WTC11 (cell line): ENCODE results near the gene MAPK11. TPM values are rescaled to one million over a fixed set of nuclear protein-coding genes. Genes with fewer than 3 reads are reported as not detected.

Experiments used
- ATAC-seq: fragments of 200-7000 bp; cut with Tn5 transposase; 2 replicates; pipeline ENCODE4 v1.10.0; 2021; ENCODE audit warnings: mild to moderate bottlenecking, moderate library complexity
- CTCF ChIA-PET: fragments of 300-600 bp; sonication (Branson Sonifier 250); formaldehyde crosslinking; loops from one replicate; lab custom pipeline; 2021; ENCODE audit warnings: antibody characterized with exemption; lab: Charles Lee
- POLR2A ChIA-PET: fragments of 350-600 bp; sonication (Branson Sonifier 250); formaldehyde crosslinking; loops from one replicate; lab custom pipeline; 2021; ENCODE audit warnings: antibody characterized with exemption; lab: Charles Lee
- DNase-seq: peaks from one replicate; pipeline ENCODE4 v3.0.0; 2021; ENCODE audit warnings: low spot score
- H3K27ac Mint-ChIP-seq: 2 replicates; pipeline ENCODE4 v1.8.0; 2021; ENCODE audit warnings: mixed read lengths
- H3K27me3 Mint-ChIP-seq: 2 replicates; pipeline ENCODE4 v1.8.0; 2021; ENCODE audit warnings: low read depth, mild to moderate bottlenecking, moderate library complexity, mixed read lengths
- H3K36me3 Mint-ChIP-seq: 2 replicates; pipeline ENCODE4 v1.8.0; 2021; ENCODE audit warnings: mixed read lengths
- H3K4me1 Mint-ChIP-seq: 2 replicates; pipeline ENCODE4 v1.8.0; 2022; ENCODE audit warnings: mixed read lengths
- H3K4me3 Mint-ChIP-seq: 2 replicates; pipeline ENCODE4 v1.8.0; 2021; ENCODE audit warnings: mild to moderate bottlenecking, moderate library complexity, mixed read lengths
- H3K9me3 Mint-ChIP-seq: 2 replicates; pipeline ENCODE4 v1.8.0; 2021; ENCODE audit warnings: mixed read lengths
- AR ChIP-seq: fragments of 250-450 bp; sonication (Bioruptor Pico); IDR thresholded peaks from 2 replicates; pipeline ENCODE4 v1.9.0; 2021; ENCODE audit warnings: mild to moderate bottlenecking
- ATF1 ChIP-seq: sonication (generic); formaldehyde crosslinking; IDR thresholded peaks from 2 replicates; pipeline ENCODE4 v1.8.1; 2023; ENCODE audit warnings: mild to moderate bottlenecking, moderate library complexity, missing genetic modification reagents
- ATF2 ChIP-seq: sonication (generic); formaldehyde crosslinking; IDR thresholded peaks from 2 replicates; pipeline ENCODE4 v1.8.1; 2022; ENCODE audit warnings: low read depth, missing genetic modification reagents, borderline replicate concordance
- ATF3 ChIP-seq: sonication (generic); formaldehyde crosslinking; conservative IDR thresholded peaks from 2 replicates; pipeline ENCODE4 v1.8.1; 2022; ENCODE audit warnings: mild to moderate bottlenecking, missing genetic modification reagents
- ATF6 ChIP-seq: sonication (generic); formaldehyde crosslinking; IDR thresholded peaks from 2 replicates; pipeline ENCODE4 v1.8.1; 2023; ENCODE audit warnings: mild to moderate bottlenecking, missing genetic modification reagents
- E2F5 ChIP-seq: sonication (generic); formaldehyde crosslinking; IDR thresholded peaks from 2 replicates; pipeline ENCODE4 v1.8.1; 2022; ENCODE audit warnings: mild to moderate bottlenecking, moderate library complexity, missing genetic modification reagents
- ELF4 ChIP-seq: sonication (generic); formaldehyde crosslinking; IDR thresholded peaks from 2 replicates; pipeline ENCODE4 v1.8.1; 2022; ENCODE audit warnings: low read depth, mild to moderate bottlenecking, moderate library complexity, missing genetic modification reagents
- FOXJ3 ChIP-seq: sonication (generic); formaldehyde crosslinking; IDR thresholded peaks from 2 replicates; pipeline ENCODE4 v1.9.0; 2021; ENCODE audit warnings: missing genetic modification reagents, mild to moderate bottlenecking, borderline replicate concordance
- IRF2 ChIP-seq: sonication (generic); formaldehyde crosslinking; IDR thresholded peaks from 2 replicates; pipeline ENCODE4 v1.8.0; 2022; ENCODE audit warnings: low read depth, missing genetic modification reagents, borderline replicate concordance
- JUN ChIP-seq: sonication (generic); formaldehyde crosslinking; IDR thresholded peaks from 2 replicates; pipeline ENCODE4 v1.8.0; 2023; ENCODE audit warnings: mild to moderate bottlenecking, missing genetic modification reagents
- MYBL2 ChIP-seq: sonication (generic); formaldehyde crosslinking; IDR thresholded peaks from 2 replicates; pipeline ENCODE4 v1.8.1; 2023; ENCODE audit warnings: mild to moderate bottlenecking, moderate library complexity, missing genetic modification reagents
- PRDM15 ChIP-seq: sonication (generic); formaldehyde crosslinking; IDR thresholded peaks from 2 replicates; pipeline ENCODE4 v1.8.0; 2022; ENCODE audit warnings: missing genetic modification reagents
- PREB ChIP-seq: sonication (generic); formaldehyde crosslinking; IDR thresholded peaks from 2 replicates; pipeline ENCODE4 v1.8.1; 2022; ENCODE audit warnings: mild to moderate bottlenecking, missing genetic modification reagents, moderate library complexity, borderline replicate concordance
- PRRX2 ChIP-seq: fragments of 250-450 bp; sonication (Bioruptor Pico); IDR thresholded peaks from 2 replicates; pipeline ENCODE4 v1.8.0; 2021; ENCODE audit warnings: mild to moderate bottlenecking
- SMAD3 ChIP-seq: sonication (generic); formaldehyde crosslinking; IDR thresholded peaks from 2 replicates; pipeline ENCODE4 v1.8.0; 2022; ENCODE audit warnings: missing genetic modification reagents, mild to moderate bottlenecking, borderline replicate concordance
- USF2 ChIP-seq: sonication (generic); formaldehyde crosslinking; IDR thresholded peaks from 2 replicates; pipeline ENCODE4 v1.8.1; 2023; ENCODE audit warnings: mild to moderate bottlenecking, missing genetic modification reagents, moderate library complexity
- ZNF232 ChIP-seq: sonication (generic); formaldehyde crosslinking; IDR thresholded peaks from 2 replicates; pipeline ENCODE4 v1.8.0; 2022; ENCODE audit warnings: mild to moderate bottlenecking, missing genetic modification reagents
- ZNF263 ChIP-seq: sonication (generic); formaldehyde crosslinking; IDR thresholded peaks from 2 replicates; pipeline ENCODE4 v1.8.1; 2022; ENCODE audit warnings: low read depth, mild to moderate bottlenecking, moderate library complexity, missing genetic modification reagents
- ZNF671 ChIP-seq: fragments of 250-450 bp; sonication (Bioruptor Pico); IDR thresholded peaks from 2 replicates; pipeline ENCODE4 v1.8.0; 2021; ENCODE audit warnings: mild to moderate bottlenecking
- total RNA-seq: library from RNA; stranded (reverse); gene quantifications from 3 replicates; pipeline ENCODE4 v1.2.3, GENCODE V29; 2021

The MAPK11 gene
- total RNA-seq, 1 experiment from 2014 or later, result 2.3 TPM

- ChIA-PET CTCF (interaction anchor here (0.5 to 2.4 kb wide), 19 partner anchors 8 to 258 kb away, joined by 3 to 20 read pairs (median 4); partner anchors contain the start of genes ADM2, HDAC10 and SCO2), POLR2A (interaction anchor here (1.1 to 1.3 kb wide), 3 partner anchors 15 to 40 kb away, joined by 3 to 4 read pairs (median 3); partner anchors contain the start of genes HDAC10 and PLXNB2)
- ATAC-seq (peak; percentile 15), DNase-seq (peak; percentile 74)
- Mint-ChIP-seq H3K27me3 (peaks cover 53% of the 10 kb centered on the region), H3K4me3 (peak overlapping the region; percentile 50), H3K9me3 (no peaks in the 10 kb centered on the region), H3K36me3 (no peaks in the 10 kb centered on the region), H3K4me1 (no peaks in the 10 kb centered on the region; the same call in 1 of the 2 replicates), H3K27ac (no peak overlapping the region)
- TF ChIP-seq FOXJ3 (CRISPR knock-in tag) (no peak), ATF2 (no peak), PRRX2 (CRISPR knock-in tag) (no peak), SMAD3 (CRISPR knock-in tag) (no peak), ATF6 (no peak), USF2 (CRISPR knock-in tag) (no peak), JUN (CRISPR knock-in tag) (no peak), MYBL2 (CRISPR knock-in tag) (no peak), PRDM15 (CRISPR knock-in tag) (no peak), ATF1 (CRISPR knock-in tag) (no peak), IRF2 (no peak), PREB (CRISPR knock-in tag) (no peak), ZNF263 (no peak), ZNF671 (no peak), ELF4 (CRISPR knock-in tag) (no peak), ZNF232 (CRISPR knock-in tag) (no peak), ATF3 (CRISPR knock-in tag) (no peak), AR (CRISPR knock-in tag) (no peak), E2F5 (CRISPR knock-in tag) (no peak)
Observed at GRCh38 chr22:50267591-50268390, 2.4 kb downstream of the MAPK11 start.
